Esophagus (tissue), 2 donors: ENCODE results near the gene SPIRE2. TPM values are rescaled to one million over a fixed set of nuclear protein-coding genes. Genes with fewer than 3 reads are reported as not detected.
"Not testable (repeated sequence)": the region's sequence is repeated elsewhere in the genome, so short reads cannot be mapped to it uniquely, and the experiment has no call there.

ENCODE experiments used
- H3K27ac ChIP-seq, 2 donors: one replicate each; pipeline ENCODE4 v1.5.1; 2013; ENCODE audit warnings: low read depth in 2 of 2, mild to moderate bottlenecking in 2 of 2, inconsistent platforms in 1 of 2, low read length in 1 of 2, moderate library complexity in 1 of 2
- H3K27me3 ChIP-seq, 2 donors: one replicate each; pipeline ENCODE4 v1.6.1; 2013; ENCODE audit warnings: low read length in 2 of 2, control low read depth in 1 of 2, mild to moderate bottlenecking in 1 of 2; ENCODE audit not compliant: insufficient read depth in 2 of 2, control insufficient read depth in 1 of 2
- H3K36me3 ChIP-seq, 2 donors: one replicate each; pipeline ENCODE4 v1.6.1; 2013; ENCODE audit warnings: low read length in 1 of 2; ENCODE audit not compliant: control insufficient read depth in 2 of 2, insufficient read depth in 2 of 2
- H3K4me1 ChIP-seq, 2 donors: one replicate each; pipeline ENCODE4 v1.6.1; 2013; ENCODE audit warnings: low read length in 1 of 2; ENCODE audit not compliant: control insufficient read depth in 2 of 2, insufficient read depth in 2 of 2
- H3K4me3 ChIP-seq, 2 donors: one replicate each; pipeline ENCODE4 v1.5.1; 2013; ENCODE audit warnings: low read length in 2 of 2, mild to moderate bottlenecking in 2 of 2, low read depth in 1 of 2, moderate library complexity in 1 of 2
- H3K9me3 ChIP-seq, 2 donors: one replicate each; pipeline ENCODE4 v1.6.1; 2013; ENCODE audit warnings: mild to moderate bottlenecking in 2 of 2, low read depth in 1 of 2, low read length in 1 of 2, moderate library complexity in 1 of 2; ENCODE audit not compliant: control insufficient read depth in 2 of 2, insufficient read depth in 1 of 2
- WGBS, 2 donors: extraction: QIAGEN DNeasy Blood & Tissue Kit; methylation state at CpG; one replicate each; pipeline ENCODE4 v1.1.7; 2013; 5-methylcytosine and 5-hydroxymethylcytosine counted together
- polyA plus RNA-seq, 2 donors: library from polyadenylated mRNA; stranded (reverse); fragments of 200-250 nt; gene quantifications; one replicate each; pipeline ENCODE4 v1.2.3, GENCODE V29; 2013
- donor health status: healthy with polysubstance abuse.
- donor health status: Bipolar disorder and iron deficiency.

The SPIRE2 gene
- polyA plus RNA-seq, 2 donors: 3.6 to 6.4 TPM

DNA sequence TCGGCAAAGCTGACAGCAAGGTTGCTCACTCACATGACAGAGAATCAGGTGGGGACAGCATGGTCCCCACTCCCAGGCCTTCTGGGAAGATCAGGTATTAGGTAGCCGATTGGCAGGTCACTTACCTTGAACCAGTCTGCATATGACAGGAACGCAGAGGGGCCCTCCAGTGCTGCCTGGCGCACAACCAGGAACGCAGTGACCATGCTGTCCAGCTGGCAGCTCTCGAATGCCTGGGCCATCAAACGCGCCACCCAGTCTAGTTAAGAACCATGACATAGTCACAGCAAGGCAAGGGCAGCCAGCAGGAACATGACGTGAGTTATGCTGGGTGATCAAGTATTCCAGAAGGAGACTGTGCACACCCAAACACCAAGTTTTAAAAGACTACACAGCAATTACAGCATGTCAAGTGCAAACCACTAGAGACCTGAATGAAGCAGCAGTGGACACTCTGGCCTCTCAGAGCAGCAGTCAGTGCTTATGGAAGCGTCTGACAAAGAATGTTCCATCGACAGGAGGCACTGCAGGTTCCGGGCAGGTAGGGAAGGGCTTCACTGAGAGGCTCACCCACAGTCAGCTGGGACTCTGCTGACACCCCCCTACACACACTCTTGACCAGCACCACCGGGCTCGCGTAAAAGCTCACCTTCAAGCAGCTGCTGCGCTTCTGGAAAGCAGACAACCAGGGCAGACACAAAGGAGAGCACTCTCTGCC lies 36.8 kb upstream of the SPIRE2 start:
- Histone ChIP-seq H3K4me1 (no peaks in the 10 kb centered on the region), H3K27me3 (no peaks in the 10 kb centered on the region), H3K9me3 (no peaks in the 10 kb centered on the region), H3K27ac (no peak overlapping the region), H3K4me3 (no peak overlapping the region), H3K36me3 (peaks cover 0 to 8% of the 10 kb centered on the region in 2 donors)
- 94 to 96% methylated on average over 16 of the region's 16 CpGs for WGBS, 2 donors

DNA sequence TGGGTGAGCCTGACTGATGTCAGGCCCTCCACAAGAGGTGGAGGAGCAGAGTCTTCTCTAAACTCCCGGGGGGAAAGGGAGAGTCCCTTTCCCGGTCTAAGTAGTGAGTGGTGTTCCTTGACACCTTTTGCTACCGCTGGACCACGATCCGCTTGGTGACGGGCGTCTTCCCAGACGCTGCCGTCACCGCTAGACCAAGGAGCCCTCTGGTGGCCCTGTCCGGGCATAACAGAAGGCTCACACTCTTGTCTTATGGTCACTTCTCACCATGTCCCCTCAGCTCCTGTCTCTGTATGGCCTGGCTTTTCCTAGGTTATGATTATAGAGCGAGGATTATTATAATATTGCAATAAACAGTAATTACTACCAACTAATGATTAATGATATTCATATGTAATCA lies 35.2 kb upstream of the SPIRE2 start:
- H3K4me1 ChIP-seq, H3K27me3 ChIP-seq, H3K4me3 ChIP-seq, H3K27ac ChIP-seq, H3K9me3 ChIP-seq, H3K36me3 ChIP-seq: not testable (repeated sequence)
- 24% methylated on average over 12 of the region's 12 CpGs for WGBS, 2 donors

DNA sequence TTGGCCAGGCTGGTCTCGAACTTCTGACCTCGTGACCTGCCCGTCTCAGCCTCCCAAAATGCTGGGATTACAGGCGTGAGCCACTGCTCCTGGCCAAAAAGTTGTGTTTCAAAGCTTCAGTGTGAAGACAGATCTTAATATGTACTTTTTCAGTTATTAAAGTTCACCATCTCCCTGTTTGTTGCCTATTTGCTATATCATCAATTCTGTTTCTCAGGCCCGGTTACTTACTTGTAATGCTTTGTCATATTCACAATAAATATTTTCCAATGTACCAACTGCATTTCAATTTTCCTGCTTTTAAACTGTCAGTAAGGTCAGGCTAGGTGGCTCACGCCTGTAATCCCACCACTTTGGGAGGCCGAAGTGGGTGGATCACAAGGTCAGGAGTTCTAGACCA lies 34.3 kb upstream of the SPIRE2 start:
- no peaks in the 10 kb centered on the region for H3K27me3 ChIP-seq
- 95 to 97% methylated on average over 7 of the region's 7 CpGs for whole genome bisulfite sequencing, 2 donors
- no peaks in the 10 kb centered on the region for H3K9me3 ChIP-seq
- H3K27ac ChIP-seq: no peak overlapping the region
- H3K4me1 ChIP-seq: no peaks in the 10 kb centered on the region
- peaks cover 0 to 12% of the 10 kb centered on the region in 2 donors for H3K36me3 ChIP-seq
- no peak overlapping the region for H3K4me3 ChIP-seq

DNA sequence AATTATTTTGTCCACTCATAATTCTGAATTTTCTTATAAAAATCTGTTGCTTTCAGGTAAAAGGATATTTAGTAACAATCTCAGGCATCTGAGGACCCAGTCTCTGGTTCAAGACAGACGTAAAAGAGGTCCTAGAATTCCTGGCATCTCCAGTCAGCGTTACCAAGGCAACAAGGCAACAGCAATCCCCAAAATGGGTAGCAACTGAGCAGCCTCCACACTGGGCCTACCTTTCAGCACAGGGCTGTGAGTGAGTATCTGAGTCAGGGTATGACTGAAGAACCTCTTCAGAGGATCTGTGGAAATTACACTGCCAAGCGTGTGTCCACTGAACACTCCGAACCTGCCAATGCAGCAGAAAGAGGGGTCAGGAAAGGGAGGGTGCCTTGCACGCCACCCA lies 32.6 kb upstream of the SPIRE2 start:
- 89 to 93% methylated on average over 5 of the region's 5 CpGs for WGBS, 2 donors
- no peak overlapping the region for H3K27ac ChIP-seq

DNA sequence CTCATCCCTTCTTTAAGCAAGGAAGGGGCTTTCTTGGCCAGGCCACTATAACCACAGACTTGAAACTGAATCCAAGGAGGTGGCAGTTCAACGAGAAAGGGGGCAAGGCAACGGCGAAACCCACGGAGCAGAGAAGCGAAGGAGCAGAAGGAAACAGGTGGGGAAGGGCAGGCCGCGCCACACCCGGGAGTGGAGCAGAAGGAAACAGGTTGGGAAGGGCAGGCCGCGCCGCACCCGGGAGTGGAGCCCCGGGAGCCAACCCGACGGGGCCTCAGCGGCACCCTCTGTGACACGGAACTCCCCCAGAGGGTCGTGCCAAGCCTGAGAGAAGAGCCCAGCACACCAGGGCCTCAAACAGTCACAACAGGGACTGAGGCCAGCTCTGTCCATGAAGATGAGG lies 32.2 kb upstream of the SPIRE2 start:
- H3K27me3 ChIP-seq: no peaks in the 10 kb centered on the region
- 89 to 92% methylated on average over 18 of the region's 18 CpGs for WGBS, 2 donors
- H3K27ac ChIP-seq: no peak overlapping the region
- no peaks in the 10 kb centered on the region for H3K4me1 ChIP-seq
- H3K4me3 ChIP-seq: no peak overlapping the region
- no peaks in the 10 kb centered on the region for H3K9me3 ChIP-seq
- peaks cover 0 to 12% of the 10 kb centered on the region in 2 donors for H3K36me3 ChIP-seq

More for the DNA sequence above, 32.6 kb upstream of the SPIRE2 start:
- H3K27me3 ChIP-seq: no peaks in the 10 kb centered on the region
- H3K4me3 ChIP-seq: no peak overlapping the region
- no peaks in the 10 kb centered on the region for H3K4me1 ChIP-seq
- peaks cover 0 to 12% of the 10 kb centered on the region in 2 donors for H3K36me3 ChIP-seq
- H3K9me3 ChIP-seq: no peaks in the 10 kb centered on the region

DNA sequence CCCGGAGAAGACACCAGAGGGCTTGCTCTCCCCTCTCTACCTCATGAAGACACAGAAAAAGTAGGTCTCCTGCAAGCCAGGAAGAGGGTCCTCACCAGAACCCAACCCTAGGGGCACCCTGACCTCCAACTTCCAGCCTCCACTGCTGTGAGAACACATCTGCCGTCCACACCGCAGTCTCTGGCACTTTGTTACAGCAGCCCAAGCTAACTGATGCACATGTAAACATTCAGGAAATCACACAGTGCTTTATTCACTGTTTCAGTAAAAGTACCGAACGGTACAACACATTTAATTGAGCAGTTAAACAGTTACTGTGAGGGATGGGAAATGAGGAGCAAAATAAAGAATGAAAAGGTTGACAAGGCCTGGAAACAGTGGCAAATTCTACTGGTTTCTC lies 30.1 kb upstream of the SPIRE2 start:
- H3K27me3 ChIP-seq: no peaks in the 10 kb centered on the region
- 93 to 96% methylated on average over 5 of the region's 5 CpGs for WGBS, 2 donors
- H3K9me3 ChIP-seq: no peaks in the 10 kb centered on the region
- no peak overlapping the region for H3K4me3 ChIP-seq
- peaks cover 0 to 6% of the 10 kb centered on the region in 2 donors for H3K36me3 ChIP-seq
- H3K27ac ChIP-seq: no peak overlapping the region
- no peaks in the 10 kb centered on the region for H3K4me1 ChIP-seq

DNA sequence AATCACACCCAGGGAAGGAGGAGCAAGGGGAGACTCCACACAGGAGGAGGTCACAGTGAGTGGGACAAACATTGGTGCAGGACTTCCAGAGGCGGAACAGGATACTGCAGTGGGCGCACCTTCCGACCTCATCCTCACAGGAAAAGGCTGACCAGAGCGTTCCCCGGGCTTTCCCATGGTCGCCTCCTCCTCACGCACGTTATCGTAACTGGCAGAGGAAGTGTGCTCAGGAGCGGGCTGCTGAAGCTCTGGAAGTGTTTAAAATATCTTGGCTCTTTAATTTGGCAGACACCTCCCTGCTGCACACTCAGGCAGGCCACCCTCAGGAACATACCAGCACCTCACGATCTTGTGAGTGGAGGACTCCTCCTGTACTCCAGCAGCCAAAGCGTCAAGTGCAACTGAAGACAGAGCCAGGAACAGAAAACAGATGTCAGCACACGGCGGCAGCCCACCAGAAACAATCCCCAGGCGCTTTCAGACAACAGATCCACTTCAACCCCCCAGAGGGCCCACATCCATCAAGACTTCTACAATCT lies 29.4 kb upstream of the SPIRE2 start:
- no peak overlapping the region for H3K27ac ChIP-seq

DNA sequence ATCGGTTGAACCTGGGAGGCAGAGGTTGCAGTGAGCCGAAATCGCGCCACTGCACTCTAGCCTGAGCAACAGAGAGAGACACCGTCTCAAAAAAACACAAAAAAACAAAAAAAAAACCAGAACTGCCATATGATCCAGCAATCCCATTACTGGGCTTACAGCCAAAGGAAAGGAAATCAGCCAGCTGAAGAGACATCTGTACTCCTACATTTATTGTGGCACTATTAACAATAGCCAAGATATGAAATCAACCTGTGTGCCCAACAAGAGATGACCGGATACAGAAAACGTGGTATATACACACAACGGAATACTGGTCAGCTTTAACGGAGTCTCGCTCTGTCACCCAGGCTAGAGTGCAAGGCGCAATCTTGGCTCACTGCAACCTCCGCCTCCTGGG lies 26.5 kb upstream of the SPIRE2 start:
- H3K27ac ChIP-seq: no peak overlapping the region
- H3K9me3 ChIP-seq: no peaks in the 10 kb centered on the region
- peaks cover 0 to 4% of the 10 kb centered on the region in 2 donors for H3K36me3 ChIP-seq
- H3K27me3 ChIP-seq: no peaks in the 10 kb centered on the region
- WGBS, 2 donors: 90 to 91% methylated on average over 12 of the region's 12 CpGs
- H3K4me1 ChIP-seq: no peaks in the 10 kb centered on the region
- H3K4me3 ChIP-seq: no peak overlapping the region

More for the DNA sequence above, 29.4 kb upstream of the SPIRE2 start:
- no peaks in the 10 kb centered on the region for H3K27me3 ChIP-seq
- no peak overlapping the region for H3K4me3 ChIP-seq
- H3K36me3 ChIP-seq: peaks cover 0 to 6% of the 10 kb centered on the region in 2 donors
- H3K9me3 ChIP-seq: no peaks in the 10 kb centered on the region
- 74 to 86% methylated on average over 15 of the region's 15 CpGs for WGBS, 2 donors
- H3K4me1 ChIP-seq: no peaks in the 10 kb centered on the region

DNA sequence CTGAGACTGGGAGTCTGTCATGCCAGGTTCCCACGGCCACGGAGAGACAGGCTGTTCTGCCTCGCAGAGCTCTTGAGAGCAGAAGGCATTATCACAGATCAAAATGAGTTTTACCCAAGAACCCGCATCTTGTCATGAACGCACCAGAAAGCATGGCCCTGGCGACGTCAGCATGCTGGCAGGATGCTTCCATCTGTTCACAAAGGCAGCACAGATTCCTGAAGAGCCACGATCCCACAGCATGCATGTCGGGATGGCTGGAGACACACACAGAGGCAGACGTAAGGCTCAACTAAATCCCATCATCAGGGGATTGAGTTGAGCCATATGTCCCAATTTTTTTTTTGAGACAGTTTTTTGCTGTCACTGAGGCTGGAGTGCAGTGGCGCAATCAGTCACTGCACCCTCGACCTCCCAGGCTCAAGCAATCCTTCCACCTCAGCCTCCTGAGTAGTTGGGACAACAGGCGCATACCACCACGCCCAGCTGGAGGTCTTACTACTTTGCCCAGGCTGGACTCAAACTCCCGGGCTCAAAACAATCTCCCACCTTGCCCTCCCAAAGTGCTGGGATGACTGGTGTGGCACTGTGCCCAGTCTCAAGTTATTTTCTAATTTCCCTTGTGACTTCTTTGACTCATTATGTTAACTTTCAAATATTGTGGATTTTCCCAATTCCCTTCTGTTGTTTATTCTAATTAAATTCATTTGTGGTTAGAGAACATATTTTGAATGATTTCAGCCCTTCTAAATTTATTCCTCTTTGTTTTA lies 23.0 kb upstream of the SPIRE2 start:
- 86 to 88% methylated on average over 15 of the region's 15 CpGs for WGBS, 2 donors
- no peaks in the 10 kb centered on the region for H3K9me3 ChIP-seq
- H3K27me3 ChIP-seq: no peaks in the 10 kb centered on the region
- H3K4me3 ChIP-seq: no peak overlapping the region
- H3K27ac ChIP-seq: no peak overlapping the region
- H3K4me1 ChIP-seq: no peaks in the 10 kb centered on the region
- H3K36me3 ChIP-seq: no peaks in the 10 kb centered on the region
